NCI-H748 (cell line): Measurements from ENCODE around the gene POLR2L.
A peak's percentile ranks its signal among the peaks of the same experiment; 100 is the strongest.

Experiments used
- DNase-seq: peaks from one replicate; lab custom pipeline; 2025; ENCODE audit not compliant: unreplicated experiment; lab: John Stamatoyannopoulos, UW

The POLR2L gene

GRCh38 chr11:813456-814096 lies 28.8 kb downstream of the POLR2L start:
- DNase-seq: no peak

GRCh38 chr11:813072-813455 lies 29.3 kb downstream of the POLR2L start:
- no peak for DNase-seq

GRCh38 chr11:812390-812789 lies 29.9 kb downstream of the POLR2L start:
- DNase-seq: no peak

- no peak for DNase-seq
Measured at GRCh38 chr11:811446-812245, 30.7 kb downstream of the POLR2L start.

GRCh38 chr11:810040-810567 lies 32.2 kb downstream of the POLR2L start:
- DNase-seq: no peak

- peak; percentile 98 for DNase-seq
Measured at GRCh38 chr11:809287-810039, 32.9 kb downstream of the POLR2L start, which contains the start of gene RPLP2. TSS of gene RPLP2 (plus strand) at chr11:809967. CDS start at chr11:810235, 268 bp downstream.

- no peak for DNase-seq
Measured at GRCh38 chr11:808427-809286, 33.7 kb downstream of the POLR2L start.

GRCh38 chr11:804599-804964 lies 37.7 kb downstream of the POLR2L start:
- peak; percentile 59 for DNase-seq

GRCh38 chr11:803770-804598 lies 38.3 kb downstream of the POLR2L start:
- peak; percentile 78 for DNase-seq

- DNase-seq: no peak
Measured at GRCh38 chr11:803467-803742, 38.9 kb downstream of the POLR2L start.

GRCh38 chr11:802693-803466 lies 39.4 kb downstream of the POLR2L start:
- DNase-seq: no peak

- no peak for DNase-seq
Measured at GRCh38 chr11:802018-802617, 40.2 kb downstream of the POLR2L start.

GRCh38 chr11:801097-801780 lies 41.1 kb downstream of the POLR2L start:
- no peak for DNase-seq

- no peak for DNase-seq
Measured at GRCh38 chr11:800473-800872, 41.9 kb downstream of the POLR2L start.

- DNase-seq: no peak
Measured at GRCh38 chr11:799641-800316, 42.5 kb downstream of the POLR2L start.

GRCh38 chr11:798093-798713 lies 44.1 kb downstream of the POLR2L start, which contains the start of gene SLC25A22:
TSS of gene SLC25A22 (minus strand) at chr11:798281. CDS start at chr11:795006, 3,275 bp downstream.
- DNase-seq: peak; percentile 85
